ENCODE results near the gene SPRR4. TPM values are rescaled to one million over a fixed set of nuclear protein-coding genes. Genes with fewer than 3 reads are reported as not detected.

Gene SPRR4, protein sequence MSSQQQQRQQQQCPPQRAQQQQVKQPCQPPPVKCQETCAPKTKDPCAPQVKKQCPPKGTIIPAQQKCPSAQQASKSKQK
- total RNA-seq (1 to 10 TPM in 1 of 2 donors, under 1 TPM in 1; 0.81 to 8.4 TPM), polyA plus RNA-seq (ENCODE audit: insufficient read depth, low read depth, low replicate concordance) (9.5 TPM)
- long read RNA-seq, donor 1 = 0 reads
- long read RNA-seq, donor 2 = 0 reads

DNA sequence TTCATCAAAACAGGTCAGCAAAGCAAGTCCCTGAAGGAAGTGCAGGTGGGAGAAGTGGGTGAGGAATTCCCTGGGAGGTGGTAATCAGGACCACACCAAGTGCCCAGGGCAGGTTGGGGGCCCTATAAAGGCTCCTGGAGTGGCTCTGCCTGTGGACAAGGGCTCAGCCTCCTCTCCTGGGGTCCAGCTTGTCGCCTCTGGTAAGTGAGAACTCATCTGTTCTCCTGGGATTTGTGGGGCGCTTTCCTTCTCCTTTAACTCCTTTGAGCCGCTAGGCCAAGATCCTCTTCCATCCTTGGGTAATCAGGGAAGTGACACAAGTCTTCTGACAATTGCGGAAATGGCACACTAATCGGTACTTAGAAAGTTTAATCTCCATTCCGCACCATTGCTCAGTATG, at the start of gene SPRR4:
Gene SPRR4, plus strand, starts transcription at position 154 of the 400 bp plus-strand sequence. CDS start 1,243 bp downstream, outside the sequence.
- H3K4me1 ChIP-seq = no peaks in the 10 kb centered on the region
- intact Hi-C loops (cut with DNase I; ENCODE audit: low total_unique reads) = no loop called here
- no peaks in the 10 kb centered on the region for H3K36me3 ChIP-seq (ENCODE audit: low read depth, missing control alignments)
- no peaks in the 10 kb centered on the region for H3K9me3 ChIP-seq
- DNase-seq = no peak
- H3K4me3 ChIP-seq = no peak within 1 kb of the TSS
- 94% methylated on average over 6 of the region's 6 CpGs for WGBS, 2 donors
- H3K27ac ChIP-seq = no peak within 1 kb of the TSS
- H3K27me3 ChIP-seq = no peaks in the 10 kb centered on the region
- TF ChIP-seq, protein P1, sequence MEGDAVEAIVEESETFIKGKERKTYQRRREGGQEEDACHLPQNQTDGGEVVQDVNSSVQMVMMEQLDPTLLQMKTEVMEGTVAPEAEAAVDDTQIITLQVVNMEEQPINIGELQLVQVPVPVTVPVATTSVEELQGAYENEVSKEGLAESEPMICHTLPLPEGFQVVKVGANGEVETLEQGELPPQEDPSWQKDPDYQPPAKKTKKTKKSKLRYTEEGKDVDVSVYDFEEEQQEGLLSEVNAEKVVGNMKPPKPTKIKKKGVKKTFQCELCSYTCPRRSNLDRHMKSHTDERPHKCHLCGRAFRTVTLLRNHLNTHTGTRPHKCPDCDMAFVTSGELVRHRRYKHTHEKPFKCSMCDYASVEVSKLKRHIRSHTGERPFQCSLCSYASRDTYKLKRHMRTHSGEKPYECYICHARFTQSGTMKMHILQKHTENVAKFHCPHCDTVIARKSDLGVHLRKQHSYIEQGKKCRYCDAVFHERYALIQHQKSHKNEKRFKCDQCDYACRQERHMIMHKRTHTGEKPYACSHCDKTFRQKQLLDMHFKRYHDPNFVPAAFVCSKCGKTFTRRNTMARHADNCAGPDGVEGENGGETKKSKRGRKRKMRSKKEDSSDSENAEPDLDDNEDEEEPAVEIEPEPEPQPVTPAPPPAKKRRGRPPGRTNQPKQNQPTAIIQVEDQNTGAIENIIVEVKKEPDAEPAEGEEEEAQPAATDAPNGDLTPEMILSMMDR (IDR thresholded peaks at IDR 0.05) = no peak
- TF ChIP-seq POLR2A (IDR thresholded peaks at IDR 0.05) = no peak

DNA sequence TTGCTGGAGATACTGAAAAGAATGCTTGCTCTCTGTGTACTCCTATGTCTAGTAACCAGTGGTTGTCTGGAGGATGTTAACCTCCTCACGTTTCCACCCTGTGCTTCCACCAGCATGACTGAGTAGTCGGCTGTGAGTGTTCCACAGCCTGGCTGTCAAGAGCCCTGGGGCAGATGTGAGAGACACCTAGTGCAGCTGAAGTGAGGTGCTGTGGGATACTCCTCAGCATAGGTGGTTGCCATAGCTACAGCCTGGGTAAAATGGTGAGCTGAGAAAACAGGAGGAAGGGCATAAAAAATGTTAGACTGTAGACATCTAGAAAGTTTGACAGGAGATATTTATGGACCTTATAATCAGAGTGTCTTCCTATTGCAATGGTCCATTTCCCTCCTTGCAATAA, 46.3 kb upstream of the SPRR4 start:
- Histone ChIP-seq H3K4me3 (no peak overlapping the region), H3K27me3 (no peaks in the 10 kb centered on the region), H3K4me1 (no peaks in the 10 kb centered on the region), H3K36me3 (ENCODE audit: low read depth, missing control alignments) (no peaks in the 10 kb centered on the region), H3K27ac (no peak overlapping the region), H3K9me3 (no peaks in the 10 kb centered on the region)
- no peak for DNase-seq
- intact Hi-C loops (cut with DNase I; ENCODE audit: low total_unique reads) = no loop called here
- TF ChIP-seq, protein P1 (IDR thresholded peaks at IDR 0.05) = no peak
- no peak for TF ChIP-seq POLR2A (IDR thresholded peaks at IDR 0.05)
- 50 to 52% methylated on average over 1 to 2 of the region's 2 CpGs for WGBS, 2 donors

DNA sequence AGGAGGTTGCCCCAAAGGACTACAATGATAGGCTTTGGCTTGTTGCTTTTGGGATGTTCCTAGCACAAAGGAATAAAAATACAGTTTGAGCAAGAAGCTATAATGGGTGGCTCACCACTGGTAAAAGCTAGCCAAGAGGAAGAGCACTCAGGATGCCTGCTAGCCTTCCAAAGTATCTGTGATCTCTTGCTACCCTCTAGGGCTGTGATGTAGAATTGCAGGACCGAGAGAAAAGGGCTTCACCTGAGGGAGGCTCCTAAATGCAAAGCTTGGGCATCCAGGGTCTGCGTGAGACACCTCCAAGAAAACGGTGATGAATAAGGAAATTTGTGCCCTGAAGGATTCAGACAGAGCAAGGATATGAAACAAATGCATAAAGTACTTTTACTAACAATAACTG, 44.4 kb upstream of the SPRR4 start:
- DNase-seq = no peak
- 80% methylated on average over 3 of the region's 3 CpGs for WGBS, 2 donors
- H3K36me3 ChIP-seq (ENCODE audit: low read depth, missing control alignments) = no peaks in the 10 kb centered on the region
- no peaks in the 10 kb centered on the region for H3K9me3 ChIP-seq
- H3K4me3 ChIP-seq = no peak overlapping the region
- H3K27ac ChIP-seq = no peak overlapping the region
- intact Hi-C loops (cut with DNase I; ENCODE audit: low total_unique reads) = no loop called here
- TF ChIP-seq, protein P1 (IDR thresholded peaks at IDR 0.05) = no peak
- no peak for TF ChIP-seq POLR2A (IDR thresholded peaks at IDR 0.05)
- H3K4me1 ChIP-seq = no peaks in the 10 kb centered on the region
- no peaks in the 10 kb centered on the region for H3K27me3 ChIP-seq

DNA sequence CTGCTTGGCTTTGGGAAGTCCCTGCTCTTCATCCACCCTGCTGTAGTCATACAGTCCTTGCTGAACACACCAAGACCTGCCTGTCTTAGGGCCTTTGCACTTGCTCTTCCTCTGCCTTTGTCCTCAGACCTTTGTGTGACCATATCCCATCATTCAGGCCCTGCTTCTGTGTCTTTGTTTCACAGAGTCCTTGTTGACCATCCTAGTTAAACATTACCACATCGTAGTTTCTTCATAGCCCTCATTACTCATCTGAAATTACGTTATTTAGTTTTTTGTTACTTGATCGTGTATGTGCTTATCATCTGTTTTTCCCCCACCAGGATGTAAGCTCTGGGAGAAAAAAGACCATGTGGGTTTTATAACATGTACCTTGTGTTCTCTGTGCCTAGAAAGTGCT, 41.8 kb upstream of the SPRR4 start:
- Histone ChIP-seq H3K27me3 (no peaks in the 10 kb centered on the region), H3K4me1 (no peaks in the 10 kb centered on the region), H3K27ac (no peak overlapping the region), H3K4me3 (no peak overlapping the region), H3K9me3 (no peaks in the 10 kb centered on the region), H3K36me3 (ENCODE audit: low read depth, missing control alignments) (no peaks in the 10 kb centered on the region)
- DNase-seq = no peak
- 90 to 92% methylated on average over 3 of the region's 3 CpGs for WGBS, 2 donors
- intact Hi-C loops (cut with DNase I; ENCODE audit: low total_unique reads) = no loop called here
- TF ChIP-seq, protein P1 (IDR thresholded peaks at IDR 0.05) = no peak

DNA sequence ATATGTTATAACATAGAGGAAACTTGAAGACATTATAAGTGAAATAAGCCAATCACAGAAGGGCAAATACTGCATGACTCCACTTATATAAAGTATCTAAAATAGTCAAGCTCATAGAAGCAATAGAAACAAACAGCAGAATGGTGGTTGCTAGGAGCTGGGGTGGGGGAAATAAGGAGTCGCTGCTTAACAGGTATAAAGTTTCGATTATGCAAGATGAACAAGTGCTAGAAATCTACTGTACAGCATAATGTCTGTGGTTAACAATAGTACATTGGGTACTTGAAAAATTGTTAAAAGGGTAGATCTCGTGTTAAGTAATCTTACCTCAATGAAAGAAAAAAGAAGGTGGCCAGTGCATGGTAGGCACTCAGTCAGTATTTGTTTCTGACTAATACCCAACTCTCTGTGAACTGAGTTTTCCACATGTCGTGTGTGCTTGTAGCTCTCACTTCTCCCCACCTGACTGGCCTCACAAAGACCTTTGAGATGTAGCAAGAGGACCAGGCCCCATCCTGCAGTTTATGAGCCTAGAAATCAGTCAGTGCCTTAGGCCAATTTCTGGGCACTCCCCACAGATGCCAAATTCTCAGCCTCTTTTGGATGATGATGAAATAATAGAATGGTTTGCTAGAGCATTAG, 38.2 kb upstream of the SPRR4 start:
- Histone ChIP-seq H3K9me3 (no peaks in the 10 kb centered on the region), H3K4me1 (no peaks in the 10 kb centered on the region), H3K4me3 (no peak overlapping the region), H3K36me3 (ENCODE audit: low read depth, missing control alignments) (no peaks in the 10 kb centered on the region), H3K27me3 (no peaks in the 10 kb centered on the region), H3K27ac (no peak overlapping the region)
- intact Hi-C loops (cut with DNase I; ENCODE audit: low total_unique reads) = no loop called here
- DNase-seq = no peak
- TF ChIP-seq, protein P1 (IDR thresholded peaks at IDR 0.05) = no peak
- no peak for TF ChIP-seq POLR2A (IDR thresholded peaks at IDR 0.05)
- WGBS, 2 donors = 83 to 89% methylated on average over 4 of the region's 4 CpGs

Data from testis (tissue), 5 donors.